HG03575 (cell line): ENCODE measurements around the gene HIC1.

Experiments used
- ATAC-seq: cut with Tn5 transposase; IDR thresholded peaks from one replicate; pipeline ENCODE4 v1.9.1; 2021; ENCODE audit not compliant: unreplicated experiment, insufficient number of reproducible peaks, low FRiP score; ENCODE audit errors: extremely low read depth

HIC1 gene

DNA sequence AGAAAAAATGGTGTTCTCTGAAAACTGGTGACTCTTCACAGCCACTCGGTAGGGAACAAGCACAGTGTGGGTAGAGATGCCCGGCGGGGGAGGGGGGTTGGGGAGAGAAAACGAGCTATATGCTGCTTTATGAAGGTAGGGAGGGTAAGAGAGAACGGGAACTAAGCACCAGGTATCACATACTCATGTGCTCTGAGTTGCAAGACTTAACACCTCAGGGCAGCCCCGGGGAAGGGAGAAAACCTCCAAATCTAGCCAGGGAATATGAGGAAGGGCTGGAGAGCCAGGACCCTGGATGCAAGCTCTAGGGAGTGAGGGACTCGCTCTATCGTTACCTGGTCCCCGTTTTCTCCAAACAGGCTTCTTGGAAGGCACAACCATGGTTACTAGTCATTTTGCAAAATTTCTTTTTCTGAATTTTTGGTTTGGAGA is 35.3 kb downstream of the HIC1 start:
- no peak for ATAC-seq

DNA sequence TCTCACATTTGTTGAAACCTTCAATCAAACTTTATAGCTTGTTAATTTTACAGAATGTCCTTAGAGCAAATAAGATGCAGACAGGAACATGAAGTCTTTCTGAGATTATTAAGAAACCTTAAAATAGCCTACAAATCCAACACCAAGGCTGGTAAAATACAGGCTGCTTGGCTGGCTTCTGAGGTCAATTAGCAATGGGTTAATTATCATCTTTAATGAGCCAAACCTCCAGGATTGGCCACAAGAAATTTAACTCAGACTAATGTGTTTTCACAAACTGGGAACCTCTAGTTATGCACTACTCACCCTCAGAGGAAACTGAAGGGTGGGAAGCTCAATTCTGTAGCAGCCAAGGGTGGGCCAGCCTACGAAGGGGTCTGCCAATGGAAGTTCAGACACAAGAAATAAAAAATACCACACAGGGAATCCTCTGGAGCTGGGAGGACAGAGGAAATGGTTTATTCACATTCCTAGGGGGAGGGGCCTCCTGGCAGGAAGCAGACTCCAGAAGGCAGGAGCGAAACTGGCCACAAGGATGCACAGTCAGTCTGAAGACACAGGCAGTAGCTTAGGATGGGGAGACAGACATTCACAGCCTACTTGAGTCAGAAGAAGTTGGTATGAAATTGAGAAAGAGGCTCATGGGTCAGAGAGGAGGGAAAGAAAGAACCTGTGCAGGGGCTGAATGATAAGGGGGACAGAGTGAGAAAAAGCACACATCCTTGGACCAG is 36.1 kb downstream of the HIC1 start:
- ATAC-seq = no peak

DNA sequence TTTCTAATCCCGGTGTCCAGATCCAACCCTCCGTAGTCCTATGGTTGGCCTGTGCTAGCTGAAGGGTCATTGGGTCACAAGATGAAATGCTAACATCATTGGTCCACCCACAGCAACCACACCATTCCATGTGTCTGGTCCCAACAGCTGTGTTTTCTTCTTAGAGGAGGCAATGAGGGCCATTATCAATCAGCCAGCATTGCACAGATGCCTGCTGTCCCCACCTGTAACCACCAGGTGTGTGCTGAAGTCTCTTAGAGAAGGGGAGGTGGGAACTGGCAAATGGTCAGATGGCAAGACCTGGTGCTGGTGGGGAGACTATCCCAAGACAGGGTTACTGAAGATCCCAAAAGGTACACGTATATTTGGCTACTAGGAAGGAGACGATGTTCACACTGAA is 37.4 kb downstream of the HIC1 start:
- ATAC-seq = no peak

DNA sequence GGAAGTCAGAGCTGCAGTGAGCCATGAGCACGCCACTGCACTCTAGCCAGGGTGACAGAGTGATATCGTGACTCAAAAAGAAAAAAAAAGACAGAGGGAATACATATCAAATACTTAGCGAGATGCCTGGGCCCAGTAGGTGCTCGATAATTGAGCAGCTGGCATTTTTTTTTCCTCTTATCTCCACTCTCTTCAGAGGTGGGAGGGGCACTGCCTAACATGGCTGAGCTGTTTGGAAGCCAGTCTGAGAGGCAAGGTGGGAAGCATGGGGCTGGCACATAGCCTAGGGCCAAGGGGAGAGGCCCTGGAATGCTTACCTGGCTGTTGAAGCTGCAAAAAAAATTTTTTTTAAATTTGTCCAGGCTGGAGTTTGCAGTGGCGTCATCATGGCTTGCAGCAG is 38.4 kb downstream of the HIC1 start:
- no peak for ATAC-seq

DNA sequence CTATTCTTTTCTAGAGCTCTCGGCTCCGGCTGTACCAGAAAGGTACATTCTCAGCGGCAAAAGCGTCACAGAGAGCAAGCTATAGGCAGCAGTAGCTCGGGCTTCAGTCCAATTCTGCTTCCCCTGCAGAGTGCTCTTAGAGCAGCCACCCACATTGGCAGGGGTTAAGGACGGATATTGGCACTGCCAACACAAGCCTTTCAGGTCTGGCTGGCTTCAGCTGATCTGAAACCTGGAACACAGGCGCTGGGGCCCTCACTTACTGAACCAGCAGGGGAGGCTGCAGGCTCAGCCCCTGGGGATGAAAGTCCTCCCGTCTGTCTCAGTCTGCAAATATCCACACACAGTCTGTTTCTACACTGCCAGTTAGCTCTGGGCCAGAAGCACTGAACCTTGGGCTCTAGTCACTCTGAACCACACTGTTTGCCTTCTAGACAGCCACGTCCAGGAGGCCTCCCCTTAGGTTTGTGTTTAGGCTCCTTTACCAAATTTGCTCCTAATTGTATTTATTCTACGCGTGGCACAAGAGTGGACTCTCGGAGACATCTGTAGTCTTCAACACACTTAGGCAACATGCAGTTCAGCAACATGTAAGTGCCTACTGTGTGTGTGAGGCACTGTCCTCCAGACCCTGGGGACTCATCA is 40.1 kb downstream of the HIC1 start:
- ATAC-seq = no peak

DNA sequence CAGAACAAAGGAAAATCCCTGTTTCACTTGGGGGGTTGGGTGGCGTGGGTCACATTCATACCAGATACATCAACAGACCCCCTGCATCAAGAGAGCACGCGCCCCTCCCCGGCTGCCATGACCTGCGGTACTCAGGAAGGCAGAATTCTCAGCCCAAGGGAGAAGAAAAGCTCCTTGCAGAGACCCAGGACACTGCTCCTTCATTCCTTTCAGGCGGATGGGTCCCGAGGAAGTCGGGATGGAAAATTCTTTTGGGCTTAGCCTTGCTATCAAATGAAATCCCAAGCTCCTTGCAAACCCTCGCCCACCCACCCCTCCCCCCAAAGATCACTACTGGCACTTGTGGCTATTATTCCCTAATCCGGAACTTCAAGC is 40.6 kb downstream of the HIC1 start:
- no peak for ATAC-seq

DNA sequence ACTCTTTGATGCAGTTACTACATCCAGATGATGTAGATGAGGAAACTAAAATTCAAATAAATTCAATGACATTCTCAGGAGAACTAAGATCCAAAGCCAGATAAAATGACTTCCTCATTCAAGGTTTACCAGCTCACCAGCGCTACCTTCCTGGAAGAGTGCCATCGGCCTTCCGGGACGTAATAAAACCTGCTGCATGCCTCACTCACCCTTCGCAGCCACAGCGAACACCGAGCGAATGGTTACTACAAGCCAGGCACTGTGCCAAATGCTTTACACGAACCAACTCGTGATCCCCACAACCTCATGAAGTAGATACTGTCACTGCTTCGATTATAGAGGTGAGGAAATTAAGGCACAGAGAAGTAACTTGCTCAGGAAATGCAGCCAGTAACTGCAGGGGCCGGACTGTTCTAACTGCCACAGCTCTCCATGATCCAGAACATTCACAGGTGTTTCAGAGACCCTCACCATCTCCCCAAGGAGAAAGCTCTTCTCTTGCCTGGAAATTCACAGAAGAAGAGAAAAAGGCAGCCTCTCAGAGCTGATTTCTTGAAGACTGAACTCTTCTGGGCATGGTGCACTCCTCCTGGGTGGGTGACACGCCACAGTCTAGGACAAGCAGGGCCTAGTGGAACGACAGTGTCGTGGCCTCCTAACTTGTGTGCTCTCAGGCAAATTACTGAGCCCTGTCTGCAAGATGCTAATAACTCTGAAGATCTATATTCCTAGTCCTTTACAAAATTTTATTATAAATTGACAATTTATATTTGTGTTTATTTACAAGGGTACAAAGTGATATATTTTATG is 46.8 kb downstream of the HIC1 start:
- no peak for ATAC-seq

DNA sequence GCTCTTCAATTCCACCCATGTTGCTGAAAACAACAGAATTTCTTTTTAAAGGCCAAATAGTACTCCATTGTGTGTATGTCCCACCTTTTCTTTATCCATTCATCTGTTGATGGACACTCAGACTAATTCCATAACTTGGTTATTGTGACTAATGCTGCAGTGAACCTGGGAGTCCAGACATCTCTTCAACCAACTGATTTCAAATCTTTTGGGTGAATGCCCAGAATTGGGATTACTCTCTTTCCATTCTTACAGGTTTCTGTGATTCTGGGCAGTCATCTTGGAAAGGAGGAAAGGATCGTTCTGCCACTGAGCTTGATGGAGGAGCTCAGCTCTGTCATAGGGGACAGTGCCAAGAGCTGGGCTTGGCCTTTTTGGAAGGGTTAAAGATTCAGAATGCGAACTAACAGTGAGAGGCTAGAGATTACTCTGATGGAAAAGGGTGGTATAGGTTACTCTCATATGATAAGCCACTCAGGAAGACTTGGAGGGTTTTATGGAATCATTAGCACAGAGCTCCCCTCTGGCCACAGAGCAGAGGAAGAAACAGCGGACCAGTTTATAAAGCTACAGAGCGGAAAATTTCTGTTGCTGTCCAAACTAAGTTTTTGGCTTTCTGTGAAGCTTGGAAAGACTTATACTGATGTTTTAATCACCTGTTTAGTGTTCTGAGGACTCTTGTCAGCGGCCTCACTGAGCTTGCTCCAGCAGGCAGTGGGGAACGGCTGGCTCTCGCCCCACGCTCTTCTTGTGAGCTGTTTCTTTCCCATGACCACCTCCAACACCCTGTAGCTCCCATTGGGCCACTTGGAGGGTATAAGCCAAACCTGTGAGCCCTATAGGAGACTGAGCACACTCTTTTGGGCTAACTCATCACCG is 48.3 kb downstream of the HIC1 start:
- no peak for ATAC-seq

DNA sequence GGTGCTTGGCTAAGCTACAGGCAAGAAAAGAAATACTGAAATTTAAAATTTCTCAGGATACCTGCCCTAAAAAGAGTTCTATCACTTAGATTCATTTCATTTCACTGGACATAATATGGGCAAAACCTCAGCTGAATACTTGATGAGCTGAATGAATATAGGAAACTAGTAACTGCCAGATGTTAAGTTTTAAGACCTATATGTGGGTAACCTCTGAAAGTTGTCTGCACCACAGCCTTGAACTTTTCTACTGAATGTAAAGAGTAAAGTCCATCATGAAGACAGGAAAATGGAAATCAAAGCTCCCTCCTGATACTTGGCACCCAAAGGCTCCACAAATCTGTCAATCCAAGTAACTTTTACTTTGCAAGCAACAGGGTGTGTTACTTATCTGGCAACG is 50.8 kb downstream of the HIC1 start:
- ATAC-seq = no peak

DNA sequence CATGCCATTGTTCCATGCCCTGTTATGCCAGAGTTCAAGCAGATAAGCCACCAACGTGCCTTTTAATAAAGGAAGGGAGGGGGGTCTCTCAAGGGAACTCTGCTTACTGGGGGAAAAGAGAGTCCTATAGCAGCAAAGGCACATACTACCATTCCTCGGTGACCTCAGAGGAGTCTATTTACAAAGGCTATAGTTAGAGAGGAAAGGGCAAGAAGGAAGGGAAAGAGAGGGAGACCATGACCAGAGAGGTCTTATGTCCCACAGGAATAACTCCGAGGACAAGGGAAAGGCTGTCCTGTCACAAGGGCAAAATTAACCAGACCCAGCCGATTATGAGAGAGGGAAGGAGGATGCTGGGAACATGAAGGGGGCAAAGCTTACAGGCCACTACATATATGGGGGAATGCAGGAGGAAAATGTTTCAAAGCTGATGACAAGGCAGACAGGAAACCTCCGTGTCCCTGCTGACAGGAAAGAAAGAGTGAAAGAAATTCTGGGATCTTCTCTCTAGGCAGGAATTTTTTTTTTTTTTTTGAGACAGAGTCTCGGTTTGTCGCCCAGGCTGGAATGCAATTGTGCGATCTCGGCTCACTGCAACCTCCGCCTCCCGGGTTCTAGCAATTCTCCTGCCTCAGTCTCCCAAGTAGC is 51.5 kb downstream of the HIC1 start:
- no peak for ATAC-seq

DNA sequence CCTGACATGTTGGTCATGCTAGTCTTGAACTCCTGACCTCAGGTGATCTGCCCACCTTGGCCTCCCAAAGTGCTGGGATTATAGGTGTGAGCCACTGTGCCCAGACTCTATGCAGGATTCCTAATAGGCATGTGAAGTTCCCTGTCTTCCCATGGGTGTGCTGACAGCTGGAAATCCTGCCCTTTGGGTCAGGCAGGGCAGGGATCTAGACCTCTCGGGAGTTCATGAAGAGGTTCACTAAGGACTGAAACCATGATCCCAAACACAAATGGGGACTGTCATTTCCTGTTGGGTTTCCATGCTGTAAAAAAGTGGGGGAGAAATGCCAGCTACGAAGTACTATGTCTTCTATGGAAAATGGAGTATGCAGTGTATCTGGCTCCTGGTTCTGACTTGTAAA is 52.1 kb downstream of the HIC1 start:
- ATAC-seq = no peak

DNA sequence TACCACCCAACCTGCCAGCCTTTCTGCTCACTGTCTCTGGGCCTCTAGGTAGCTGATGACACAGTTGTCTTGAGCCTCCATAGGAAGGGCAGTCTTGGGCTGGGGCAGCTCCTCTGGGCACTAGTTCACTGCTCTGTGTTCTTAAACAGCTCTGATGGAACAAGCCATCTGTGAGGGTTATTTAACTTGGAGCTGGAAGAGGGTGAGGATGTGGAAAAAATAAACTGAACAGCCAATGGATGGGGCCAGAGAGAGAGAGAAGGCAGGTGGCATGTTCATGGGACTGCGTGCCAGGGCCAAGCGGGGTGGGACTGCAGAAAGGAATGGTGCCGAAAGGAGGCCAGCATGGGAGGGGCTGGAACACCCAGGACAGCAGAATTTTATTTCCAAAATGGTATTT is 52.6 kb downstream of the HIC1 start:
- ATAC-seq = no peak

DNA sequence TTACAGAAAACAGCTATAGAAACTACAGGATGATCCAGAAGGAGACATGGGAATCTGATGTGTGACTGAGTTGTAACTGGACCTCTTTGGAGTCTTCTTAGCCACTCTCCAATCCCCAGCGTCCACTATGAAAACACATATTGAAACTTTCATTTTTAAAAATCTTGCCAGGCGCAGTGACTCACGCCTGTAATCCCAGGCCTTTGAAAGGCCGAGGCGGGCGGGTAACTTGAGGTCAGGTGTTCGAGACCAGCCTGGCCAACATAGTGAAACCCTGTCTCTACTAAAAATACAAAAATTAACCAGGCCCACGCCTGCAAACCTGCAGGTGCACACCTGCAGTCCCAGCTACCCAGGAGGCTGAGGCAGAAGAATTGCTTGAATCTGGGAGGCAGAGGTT is 53.3 kb downstream of the HIC1 start:
- ATAC-seq = no peak

DNA sequence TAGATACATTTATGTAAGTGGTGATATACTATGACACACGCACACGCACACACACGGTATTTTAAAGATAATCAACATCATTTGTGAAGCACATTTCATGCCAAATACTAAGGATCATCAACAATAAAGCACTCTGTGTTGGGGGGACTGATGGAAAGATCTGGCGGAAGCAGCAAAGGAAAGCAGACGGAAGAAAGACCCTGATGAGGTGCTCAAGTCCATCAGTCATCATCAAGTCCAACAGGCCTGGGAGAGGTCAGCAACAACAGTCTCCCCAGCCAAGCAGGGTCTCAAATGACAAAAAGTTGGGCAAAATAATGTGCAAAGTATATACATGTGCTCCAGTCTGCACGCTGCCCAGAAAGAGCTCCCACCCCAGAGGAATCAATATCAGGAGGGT is 55.5 kb downstream of the HIC1 start:
- no peak for ATAC-seq

DNA sequence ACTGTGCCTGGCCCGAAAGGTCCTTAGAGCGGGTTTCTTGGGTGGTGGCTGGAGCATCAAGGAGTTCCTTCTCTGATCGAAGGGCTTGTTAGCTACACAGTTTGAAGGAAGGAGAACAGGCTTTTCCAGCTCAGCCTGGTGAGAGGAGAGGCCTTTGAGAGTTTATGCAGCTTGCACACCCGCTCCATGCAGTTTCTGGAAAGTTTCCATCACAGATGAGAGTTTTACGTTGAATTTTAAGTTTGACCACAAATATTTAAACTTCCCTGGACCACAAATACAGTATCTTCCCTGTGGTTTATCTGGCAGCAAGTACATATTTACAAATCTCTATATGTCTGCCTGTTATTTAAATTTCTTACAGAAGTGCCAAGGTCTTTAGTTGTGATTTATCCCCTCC is 56.8 kb downstream of the HIC1 start:
- ATAC-seq = no peak
